H9 (cell line): ENCODE measurements around the gene THOC7. TPM values are rescaled to one million over a fixed set of nuclear protein-coding genes. Genes with fewer than 3 reads are reported as not detected.

Experiments used
- DNase-seq: peaks from one replicate; pipeline ENCODE4 v3.0.0-alpha.2; 2017
- H2AFZ ChIP-seq: one replicate; pipeline ENCODE4 v1.6.1; 2013; ENCODE audit warnings: mild to moderate bottlenecking, low read length, control low read depth, moderate library complexity
- H2AK5ac ChIP-seq: 2 replicates; pipeline ENCODE4 v1.6.1; 2013; ENCODE audit warnings: low read length, control low read depth, mixed read lengths; ENCODE audit not compliant: insufficient read length
- H2BK120ac ChIP-seq: one replicate; pipeline ENCODE4 v1.6.1; 2013; ENCODE audit warnings: low read depth, mild to moderate bottlenecking, low read length, control low read depth, inconsistent platforms; ENCODE audit not compliant: poor library complexity, severe bottlenecking
- H2BK12ac ChIP-seq: 2 replicates; pipeline ENCODE4 v1.6.1; 2013; ENCODE audit warnings: low read length, control low read depth, mixed read lengths, low read depth; ENCODE audit not compliant: insufficient read length
- H2BK15ac ChIP-seq: 2 replicates; pipeline ENCODE4 v1.6.1; 2013; ENCODE audit warnings: low read depth, low read length, control low read depth
- H2BK20ac ChIP-seq: one replicate; pipeline ENCODE4 v1.6.1; 2013; ENCODE audit warnings: low read depth, mild to moderate bottlenecking, low read length, control low read depth, inconsistent platforms; ENCODE audit not compliant: poor library complexity, severe bottlenecking
- H2BK5ac ChIP-seq: 2 replicates; pipeline ENCODE4 v1.6.1; 2013; ENCODE audit warnings: low read length, control low read depth, mixed read lengths; ENCODE audit not compliant: insufficient read length
- H3K14ac ChIP-seq: 2 replicates; pipeline ENCODE4 v1.6.1; 2013; ENCODE audit warnings: low read length, control low read depth; ENCODE audit not compliant: insufficient read depth
- H3K18ac ChIP-seq: 2 replicates; pipeline ENCODE4 v1.6.1; 2013; ENCODE audit warnings: low read depth, mild to moderate bottlenecking, mixed read lengths, low read length, control low read depth; ENCODE audit not compliant: insufficient read length
- H3K23ac ChIP-seq: 2 replicates; pipeline ENCODE4 v1.6.1; 2013; ENCODE audit warnings: low read length, control low read depth, mixed read lengths, low read depth; ENCODE audit not compliant: insufficient read length
- H3K23me2 ChIP-seq: 2 replicates; pipeline ENCODE4 v1.6.1; 2013; ENCODE audit warnings: low read depth, mild to moderate bottlenecking, mixed read lengths, low read length, control low read depth; ENCODE audit not compliant: insufficient read length, poor library complexity, severe bottlenecking
- H3K27ac ChIP-seq: 2 replicates; pipeline ENCODE4 v1.5.1; 2013; ENCODE audit warnings: low read length, control low read depth, mixed read lengths, low read depth; ENCODE audit not compliant: insufficient read length
- H3K27me3 ChIP-seq: 2 replicates; pipeline ENCODE4 v1.6.1; 2013; ENCODE audit warnings: low read length, control low read depth, inconsistent platforms; ENCODE audit not compliant: insufficient read depth
- H3K4ac ChIP-seq: 2 replicates; pipeline ENCODE4 v1.6.1; 2013; ENCODE audit warnings: low read depth, mild to moderate bottlenecking, control low read depth, inconsistent platforms, low read length, moderate library complexity
- H3K4me1 ChIP-seq: 2 replicates; pipeline ENCODE4 v1.6.1; 2013; ENCODE audit warnings: low read length, control low read depth, inconsistent platforms; ENCODE audit not compliant: insufficient read depth
- H3K4me2 ChIP-seq: 2 replicates; pipeline ENCODE4 v1.6.1; 2013; ENCODE audit warnings: low read length, control low read depth, mixed read lengths; ENCODE audit not compliant: insufficient read length, insufficient read depth
- H3K56ac ChIP-seq: 2 replicates; pipeline ENCODE4 v1.6.1; 2013; ENCODE audit warnings: low read depth, mild to moderate bottlenecking, mixed read lengths, low read length, control low read depth; ENCODE audit not compliant: insufficient read length
- H3K79me1 ChIP-seq: 2 replicates; pipeline ENCODE4 v1.6.1; 2013; ENCODE audit warnings: low read depth, mild to moderate bottlenecking, moderate library complexity, low read length, control low read depth, inconsistent platforms; ENCODE audit not compliant: insufficient read depth, poor library complexity, severe bottlenecking
- H3K79me2 ChIP-seq: 2 replicates; pipeline ENCODE4 v1.6.1; 2013; ENCODE audit warnings: low read length, control low read depth, inconsistent platforms; ENCODE audit not compliant: insufficient read depth
- H3K9ac ChIP-seq: 2 replicates; pipeline ENCODE4 v1.6.1; 2013; ENCODE audit warnings: low read length, control low read depth, mixed read lengths; ENCODE audit not compliant: insufficient read length; ENCODE audit errors: extremely low read depth
- H3K9me3 ChIP-seq: one replicate; pipeline ENCODE4 v1.6.1; 2013; ENCODE audit warnings: low read depth, low read length, inconsistent platforms; ENCODE audit not compliant: control insufficient read depth
- H3T11ph ChIP-seq: one replicate; pipeline ENCODE4 v1.6.1; 2013; ENCODE audit warnings: mild to moderate bottlenecking, low read length, control low read depth, inconsistent platforms
- H4K20me1 ChIP-seq: one replicate; pipeline ENCODE4 v1.6.1; 2013; ENCODE audit not compliant: control insufficient read depth, insufficient read length, insufficient read depth
- H4K5ac ChIP-seq: 2 replicates; pipeline ENCODE4 v1.6.1; 2013; ENCODE audit warnings: low read depth, mild to moderate bottlenecking, mixed read lengths, low read length, control low read depth; ENCODE audit not compliant: insufficient read length
- H4K8ac ChIP-seq: replicated peaks from 2 replicates; pipeline ENCODE4 v1.6.1; 2013; ENCODE audit warnings: low read length, control low read depth, mixed read lengths, low read depth; ENCODE audit not compliant: insufficient read length
- H4K91ac ChIP-seq: 2 replicates; pipeline ENCODE4 v1.6.1; 2013; ENCODE audit warnings: low read depth, mild to moderate bottlenecking, moderate library complexity, mixed read lengths, low read length, control low read depth; ENCODE audit not compliant: insufficient read length
- H3K27ac Mint-ChIP-seq, 3 experiments: 2 replicates in 2 of 3; 3 replicates in 1 of 3; pipeline ENCODE4 v1.8.0; 2020 to 2021; ENCODE audit warnings: mixed read lengths in 3 of 3, mild to moderate bottlenecking in 1 of 3, moderate library complexity in 1 of 3
- H3K27me3 Mint-ChIP-seq: 2 replicates; pipeline ENCODE4 v1.8.0; 2021; ENCODE audit warnings: low read depth, mild to moderate bottlenecking, moderate library complexity, mixed read lengths
- H3K36me3 Mint-ChIP-seq, 3 experiments: 2 replicates in 2 of 3; 3 replicates in 1 of 3; pipeline ENCODE4 v1.8.0; 2020 to 2021; ENCODE audit warnings: low read depth in 3 of 3, mixed read lengths in 3 of 3; ENCODE audit not compliant: insufficient read depth in 1 of 3
- H3K4me1 Mint-ChIP-seq, 2 experiments: 2 replicates each; pipeline ENCODE4 v1.8.0; 2020; ENCODE audit warnings: mixed read lengths in 2 of 2
- H3K4me3 Mint-ChIP-seq, 2 experiments: 2 replicates in 1 of 2; 3 replicates in 1 of 2; pipeline ENCODE4 v1.8.0; 2020 to 2021; ENCODE audit warnings: mild to moderate bottlenecking in 2 of 2, mixed read lengths in 2 of 2, moderate library complexity in 1 of 2
- H3K9me3 Mint-ChIP-seq, 2 experiments: 2 replicates in 1 of 2; 3 replicates in 1 of 2; pipeline ENCODE4 v1.8.0; 2020; ENCODE audit warnings: mild to moderate bottlenecking in 2 of 2, mixed read lengths in 2 of 2, moderate library complexity in 1 of 2
- WGBS: extraction: QIAGEN DNeasy Blood & Tissue Kit; methylation state at CpG from one replicate; pipeline ENCODE4 v1.1.7; 2013; ENCODE audit warnings: missing lambda C conversion rate, low lambda C conversion rate, mixed read lengths; ENCODE audit not compliant: insufficient read length; ENCODE audit errors: extremely low coverage; 5-methylcytosine and 5-hydroxymethylcytosine counted together
- total RNA-seq: library from RNA; stranded (reverse); gene quantifications from 2 replicates; pipeline ENCODE4 v1.2.1, GENCODE V29; 2021
- TF ChIP-seq, protein P1 (sequence below): fragments of 200-600 bp; sonication (generic); conservative IDR thresholded peaks from 3 replicates; pipeline ENCODE4 v1.8.0; 2021; ENCODE audit warnings: antibody characterized with exemption, mild to moderate bottlenecking

THOC7 gene
- total RNA-seq, 1 experiment from 2014 or later: 63.3 TPM

DNA sequence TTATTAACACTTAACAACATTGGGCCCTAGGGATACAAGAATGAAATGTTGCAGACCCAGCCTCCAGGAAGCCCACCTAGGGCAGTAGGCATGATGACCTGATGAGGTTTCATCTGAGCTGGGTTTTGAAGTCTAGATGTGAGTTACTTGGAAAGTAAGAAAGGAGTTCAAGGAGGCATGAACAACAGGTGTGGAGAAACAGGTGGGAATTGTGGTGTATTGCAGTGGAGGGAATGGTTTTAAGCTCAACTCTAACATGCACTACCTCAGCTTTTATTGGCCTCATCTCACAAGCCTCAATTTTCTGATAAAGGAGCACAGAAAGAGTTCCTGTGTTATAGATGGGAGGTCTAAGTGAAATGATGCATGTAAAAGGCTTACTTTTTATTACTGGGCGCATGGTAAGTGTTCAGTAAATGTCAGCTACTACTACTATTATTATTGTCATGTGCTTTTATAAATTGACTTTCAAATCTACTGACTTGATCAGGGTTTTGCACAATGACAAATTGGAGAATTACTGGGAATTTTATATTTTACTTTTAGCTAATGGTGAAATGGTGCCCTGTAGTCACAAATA lies 29.3 kb upstream of the THOC7 start:
- Mint-ChIP-seq H3K9me3 (no peaks in the 10 kb centered on the region), H3K36me3 (peaks cover 0 to 2% (median 0%) of the 10 kb centered on the region in 3 experiments; a peak in 2 of 7 replicates), H3K4me3 (no peak overlapping the region), H3K4me1 (peaks cover 14 to 20% of the 10 kb centered on the region in 2 experiments), H3K27me3 (no peaks in the 10 kb centered on the region), H3K27ac (no peak overlapping the region)
- Histone ChIP-seq H3K4me1 (peaks cover 2% of the 10 kb centered on the region; the same call in 1 of the 2 replicates), H2BK5ac (no peak overlapping the region), H3K23me2 (no peaks in the 10 kb centered on the region), H3T11ph (no peak overlapping the region), H4K5ac (no peak overlapping the region), H3K79me1 (no peaks in the 10 kb centered on the region), H3K9me3 (no peaks in the 10 kb centered on the region), H2BK20ac (no peak overlapping the region), H3K14ac (no peak overlapping the region), H2BK12ac (no peak overlapping the region), H3K27ac (no peak overlapping the region), H3K18ac (no peak overlapping the region), H3K23ac (no peak overlapping the region), H2AFZ (no peak overlapping the region), H3K56ac (no peak overlapping the region), H2AK5ac (no peak overlapping the region), H2BK120ac (no peak overlapping the region), H2BK15ac (no peak overlapping the region), H4K20me1 (no peaks in the 10 kb centered on the region), H3K27me3 (no peaks in the 10 kb centered on the region), H3K79me2 (0 out of 2 replicates have a peak, but pooled peaks cover 2% of the 10 kb centered on the region), H4K91ac (no peak overlapping the region), H3K4ac (no peak overlapping the region), H4K8ac (no peak overlapping the region), H3K4me2 (no peak overlapping the region), H3K9ac (no peak overlapping the region)
- DNase-seq: no peak
- WGBS: no CpG with 5 or more reads among the region's 1 CpG
- TF ChIP-seq, protein P1, sequence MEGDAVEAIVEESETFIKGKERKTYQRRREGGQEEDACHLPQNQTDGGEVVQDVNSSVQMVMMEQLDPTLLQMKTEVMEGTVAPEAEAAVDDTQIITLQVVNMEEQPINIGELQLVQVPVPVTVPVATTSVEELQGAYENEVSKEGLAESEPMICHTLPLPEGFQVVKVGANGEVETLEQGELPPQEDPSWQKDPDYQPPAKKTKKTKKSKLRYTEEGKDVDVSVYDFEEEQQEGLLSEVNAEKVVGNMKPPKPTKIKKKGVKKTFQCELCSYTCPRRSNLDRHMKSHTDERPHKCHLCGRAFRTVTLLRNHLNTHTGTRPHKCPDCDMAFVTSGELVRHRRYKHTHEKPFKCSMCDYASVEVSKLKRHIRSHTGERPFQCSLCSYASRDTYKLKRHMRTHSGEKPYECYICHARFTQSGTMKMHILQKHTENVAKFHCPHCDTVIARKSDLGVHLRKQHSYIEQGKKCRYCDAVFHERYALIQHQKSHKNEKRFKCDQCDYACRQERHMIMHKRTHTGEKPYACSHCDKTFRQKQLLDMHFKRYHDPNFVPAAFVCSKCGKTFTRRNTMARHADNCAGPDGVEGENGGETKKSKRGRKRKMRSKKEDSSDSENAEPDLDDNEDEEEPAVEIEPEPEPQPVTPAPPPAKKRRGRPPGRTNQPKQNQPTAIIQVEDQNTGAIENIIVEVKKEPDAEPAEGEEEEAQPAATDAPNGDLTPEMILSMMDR: no peak
